HL-60 (cell line): ENCODE measurements around the gene PPP1R1A.

Experiments
- DNase-seq, 2 experiments: peaks; one replicate each; pipeline ENCODE4 v3.0.0-alpha.2; 2010 to 2020; ENCODE audit warnings: low read depth in 1 of 2, low spot score in 1 of 2
- H3K27ac ChIP-seq: fragments of 250-450 bp; sonication (Bioruptor Pico); replicated peaks from 2 replicates; pipeline ENCODE4 v1.5.1; 2020; ENCODE audit warnings: mild to moderate bottlenecking, moderate library complexity
- H3K27me3 ChIP-seq: fragments of 250-450 bp; sonication (Bioruptor Pico); 2 replicates; pipeline ENCODE4 v1.5.1; 2021; ENCODE audit warnings: mild to moderate bottlenecking, moderate library complexity; ENCODE audit not compliant: insufficient read depth, poor library complexity, severe bottlenecking
- H3K4me3 ChIP-seq: replicated peaks from 2 replicates; pipeline ENCODE4 v1.5.1; 2011; ENCODE audit warnings: mild to moderate bottlenecking, control low read depth, low read length; ENCODE audit not compliant: insufficient read depth
- GABPA ChIP-seq: IDR thresholded peaks from 2 replicates; pipeline ENCODE4 v1.6.1; 2012; ENCODE audit warnings: low read depth
- POLR2AphosphoS5 ChIP-seq: IDR thresholded peaks from 2 replicates; pipeline ENCODE4 v1.6.1; 2012; ENCODE audit warnings: low read depth
- REST ChIP-seq: IDR thresholded peaks from 2 replicates; pipeline ENCODE4 v1.6.1; 2012; ENCODE audit warnings: low read depth; ENCODE audit not compliant: insufficient replicate concordance
- SPI1 ChIP-seq: IDR thresholded peaks from 2 replicates; pipeline ENCODE4 v1.6.1; 2012; ENCODE audit warnings: low read depth, mild to moderate bottlenecking, borderline replicate concordance
- TF ChIP-seq, protein P1 (sequence below): IDR thresholded peaks from one replicate; pipeline ENCODE4 v1.5.1; 2011; ENCODE audit warnings: low read length, control low read depth, inconsistent platforms; ENCODE audit not compliant: insufficient read depth

Gene PPP1R1A

DNA sequence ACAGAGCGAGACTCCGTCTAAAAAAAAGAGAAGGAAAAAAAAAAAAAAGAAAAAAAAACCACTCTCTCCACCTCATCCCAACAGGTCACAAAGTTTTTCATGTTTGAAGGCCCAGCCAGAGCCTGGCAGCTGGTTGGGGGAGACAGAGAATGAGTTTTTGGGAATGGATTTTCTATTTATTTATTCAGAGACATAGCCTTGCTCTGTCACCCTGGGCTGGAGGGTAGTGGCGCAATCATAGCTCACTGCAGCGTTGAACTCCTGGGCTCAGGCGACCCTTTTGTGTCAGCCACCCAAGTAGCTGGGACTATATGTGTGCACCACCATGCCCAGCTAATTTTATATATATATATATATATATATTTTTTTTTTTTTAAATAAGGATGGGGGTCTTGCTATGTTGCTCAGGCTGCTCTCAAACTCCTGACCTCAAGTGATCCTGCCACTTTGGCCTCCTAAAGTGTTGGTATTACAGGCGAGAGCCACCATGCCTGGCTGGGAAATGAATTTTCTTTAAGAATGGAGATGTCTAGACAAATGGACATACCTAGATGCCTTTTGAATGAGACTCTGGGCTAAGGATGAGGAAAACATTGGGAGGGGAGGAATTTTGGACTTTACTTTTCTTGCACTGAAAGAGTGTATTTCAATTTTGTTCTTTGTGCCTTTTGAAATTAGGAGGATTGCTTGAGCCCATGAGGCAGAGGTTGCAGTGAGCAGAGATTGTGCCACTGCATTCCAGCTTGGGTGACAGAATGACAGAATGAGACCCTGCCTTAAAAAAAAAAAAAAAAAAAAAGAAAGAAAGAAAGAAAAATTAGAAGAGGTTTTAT, 16.9 kb upstream of the PPP1R1A start:
- no peak overlapping the region for H3K27ac ChIP-seq
- TF ChIP-seq, protein P1, sequence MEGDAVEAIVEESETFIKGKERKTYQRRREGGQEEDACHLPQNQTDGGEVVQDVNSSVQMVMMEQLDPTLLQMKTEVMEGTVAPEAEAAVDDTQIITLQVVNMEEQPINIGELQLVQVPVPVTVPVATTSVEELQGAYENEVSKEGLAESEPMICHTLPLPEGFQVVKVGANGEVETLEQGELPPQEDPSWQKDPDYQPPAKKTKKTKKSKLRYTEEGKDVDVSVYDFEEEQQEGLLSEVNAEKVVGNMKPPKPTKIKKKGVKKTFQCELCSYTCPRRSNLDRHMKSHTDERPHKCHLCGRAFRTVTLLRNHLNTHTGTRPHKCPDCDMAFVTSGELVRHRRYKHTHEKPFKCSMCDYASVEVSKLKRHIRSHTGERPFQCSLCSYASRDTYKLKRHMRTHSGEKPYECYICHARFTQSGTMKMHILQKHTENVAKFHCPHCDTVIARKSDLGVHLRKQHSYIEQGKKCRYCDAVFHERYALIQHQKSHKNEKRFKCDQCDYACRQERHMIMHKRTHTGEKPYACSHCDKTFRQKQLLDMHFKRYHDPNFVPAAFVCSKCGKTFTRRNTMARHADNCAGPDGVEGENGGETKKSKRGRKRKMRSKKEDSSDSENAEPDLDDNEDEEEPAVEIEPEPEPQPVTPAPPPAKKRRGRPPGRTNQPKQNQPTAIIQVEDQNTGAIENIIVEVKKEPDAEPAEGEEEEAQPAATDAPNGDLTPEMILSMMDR = no peak
- TF ChIP-seq GABPA (no peak), POLR2AphosphoS5 (no peak), REST (no peak), SPI1 (no peak)
- DNase-seq = no peak

DNA sequence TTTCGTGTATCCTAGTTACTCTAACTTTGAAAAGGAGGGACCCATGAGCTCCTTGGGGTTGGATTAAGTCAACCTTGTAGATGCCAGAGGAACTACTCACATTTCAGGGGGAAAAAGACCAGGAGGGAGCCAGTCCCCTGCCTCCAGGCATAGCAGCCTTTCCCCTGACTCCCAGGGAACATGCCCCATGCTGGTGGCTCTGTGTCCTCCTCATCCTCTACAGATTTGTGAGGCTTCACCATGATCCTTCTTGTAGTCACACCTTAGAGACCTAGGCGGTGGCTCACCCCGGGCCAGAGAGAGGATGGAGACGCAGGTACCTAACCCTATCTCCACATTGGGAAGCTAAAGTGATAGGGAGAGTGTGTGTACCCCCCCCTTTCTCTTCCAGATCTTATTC, 16.0 kb upstream of the PPP1R1A start:
- DNase-seq = no peak
- Histone ChIP-seq H3K27me3 (peaks cover 7% of the 10 kb centered on the region), H3K4me3 (no peak overlapping the region), H3K27ac (no peak overlapping the region)
- TF ChIP-seq POLR2AphosphoS5 (no peak), SPI1 (no peak), REST (no peak), GABPA (no peak)
- TF ChIP-seq, protein P1 = no peak

More for the DNA sequence above, 16.9 kb upstream of the PPP1R1A start:
- Histone ChIP-seq H3K4me3 (no peak overlapping the region), H3K27me3 (peaks cover 9% of the 10 kb centered on the region)

DNA sequence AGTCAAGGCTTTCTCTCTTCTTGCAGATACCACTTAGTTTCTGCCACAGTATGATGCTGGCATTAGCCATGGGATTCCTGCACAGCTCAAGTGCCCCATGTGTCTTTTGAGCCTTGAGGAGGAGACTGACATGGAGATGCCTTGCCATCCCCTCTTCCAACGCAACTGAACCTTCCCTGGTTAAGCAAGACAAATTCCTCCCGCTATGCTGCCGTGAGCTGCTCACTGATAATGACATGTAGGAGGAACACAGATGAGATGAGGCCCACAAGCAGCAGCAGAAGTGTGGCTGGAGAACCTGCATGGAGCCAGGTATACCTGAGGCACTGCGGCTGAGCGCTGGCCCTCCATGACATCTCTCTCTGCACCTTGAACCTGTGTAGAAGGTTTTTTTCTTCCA, 15.4 kb upstream of the PPP1R1A start:
- no peak for TF ChIP-seq GABPA
- TF ChIP-seq REST = no peak
- TF ChIP-seq, protein P1 = no peak
- no peak for TF ChIP-seq POLR2AphosphoS5
- TF ChIP-seq SPI1 = no peak
- H3K27ac ChIP-seq = no peak overlapping the region
- H3K27me3 ChIP-seq = peaks cover 4% of the 10 kb centered on the region
- H3K4me3 ChIP-seq = no peak overlapping the region
- DNase-seq = no peak
